Activated CD4-positive, alpha-beta T cell treated with anti-CD3 and anti-CD28 coated beads for 4 hours (primary cell): ENCODE data around the gene SLC14A1.

ENCODE experiments used
- DNase-seq, 2 donors: peaks; one replicate each; pipeline ENCODE4 v3.0.0-alpha.2; 2020

Gene SLC14A1

GRCh38 chr18:45760462-45761036 lies 36.6 kb downstream of the SLC14A1 start:
- DNase-seq, result no peak

- no peak for DNase-seq
Observed at GRCh38 chr18:45761512-45762114, 37.6 kb downstream of the SLC14A1 start.

GRCh38 chr18:45764000-45764686 lies 40.2 kb downstream of the SLC14A1 start:
- no peak for DNase-seq

- no peak for DNase-seq
Observed at GRCh38 chr18:45765796-45766195, 41.8 kb downstream of the SLC14A1 start.

- DNase-seq, result no peak
Observed at GRCh38 chr18:45771587-45772480, 47.9 kb downstream of the SLC14A1 start.

GRCh38 chr18:45774065-45774521 lies 50.1 kb downstream of the SLC14A1 start:
- DNase-seq, result no peak

- DNase-seq, result peak; percentile 36 to 43
Observed at GRCh38 chr18:45775241-45775676, 51.3 kb downstream of the SLC14A1 start.

GRCh38 chr18:45775743-45776142 lies 51.8 kb downstream of the SLC14A1 start:
- no peak for DNase-seq

- no peak for DNase-seq
Observed at GRCh38 chr18:45777393-45777792, 53.4 kb downstream of the SLC14A1 start.

GRCh38 chr18:45780568-45780967 lies 56.6 kb downstream of the SLC14A1 start:
- no peak for DNase-seq

GRCh38 chr18:45782662-45783061 lies 58.7 kb downstream of the SLC14A1 start:
- no peak for DNase-seq

- no peak for DNase-seq
Observed at GRCh38 chr18:45783097-45784075, 59.4 kb downstream of the SLC14A1 start.

GRCh38 chr18:45785134-45785533 lies 61.2 kb downstream of the SLC14A1 start:
- no peak for DNase-seq

- DNase-seq, result no peak
Observed at GRCh38 chr18:45786941-45787340, 63.0 kb downstream of the SLC14A1 start.

- no peak for DNase-seq
Observed at GRCh38 chr18:45787346-45787745, 63.4 kb downstream of the SLC14A1 start.

- no peak for DNase-seq
Observed at GRCh38 chr18:45788861-45789260, 64.9 kb downstream of the SLC14A1 start.

GRCh38 chr18:45792506-45793263 lies 68.7 kb downstream of the SLC14A1 start:
- DNase-seq, result no peak

- no peak for DNase-seq
Observed at GRCh38 chr18:45793264-45793965, 69.4 kb downstream of the SLC14A1 start.

GRCh38 chr18:45801416-45802004 lies 77.5 kb downstream of the SLC14A1 start:
- no peak for DNase-seq
